DND-41 (cell line): ENCODE measurements around the gene TMEFF2.

Source experiments
- EZH2 ChIP-seq: IDR thresholded peaks from 3 replicates; pipeline ENCODE4 v1.6.1; 2012; ENCODE audit warnings: borderline replicate concordance, low read depth, mild to moderate bottlenecking, moderate library complexity, low read length, inconsistent platforms; ENCODE audit not compliant: severe bottlenecking
- TF ChIP-seq, protein P1 (sequence below): IDR thresholded peaks from 2 replicates; pipeline ENCODE4 v1.5.1; 2012; ENCODE audit warnings: borderline replicate concordance, low read length, moderate library complexity, mild to moderate bottlenecking; ENCODE audit not compliant: poor library complexity, severe bottlenecking; ENCODE audit errors: extremely low read depth

DNA sequence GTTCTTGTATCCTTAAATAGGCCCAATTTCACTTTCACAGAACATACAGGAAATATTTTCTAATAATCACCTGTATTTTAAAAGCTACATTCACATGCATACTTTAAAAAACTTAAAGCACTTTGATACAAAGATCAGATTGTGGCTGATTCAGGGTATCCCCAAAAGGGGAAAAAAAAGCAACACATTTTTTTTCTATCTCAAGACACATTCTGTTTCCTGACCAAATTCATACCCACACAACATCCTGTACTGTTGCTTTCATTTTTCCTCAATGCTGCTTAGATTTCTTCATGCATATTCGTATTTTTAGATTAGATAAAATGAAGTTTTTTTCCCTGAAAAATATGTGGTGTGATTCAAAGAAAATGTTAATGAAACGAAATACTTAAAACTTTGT is 122.5 kb downstream of the TMEFF2 start:
- TF ChIP-seq, protein P1, sequence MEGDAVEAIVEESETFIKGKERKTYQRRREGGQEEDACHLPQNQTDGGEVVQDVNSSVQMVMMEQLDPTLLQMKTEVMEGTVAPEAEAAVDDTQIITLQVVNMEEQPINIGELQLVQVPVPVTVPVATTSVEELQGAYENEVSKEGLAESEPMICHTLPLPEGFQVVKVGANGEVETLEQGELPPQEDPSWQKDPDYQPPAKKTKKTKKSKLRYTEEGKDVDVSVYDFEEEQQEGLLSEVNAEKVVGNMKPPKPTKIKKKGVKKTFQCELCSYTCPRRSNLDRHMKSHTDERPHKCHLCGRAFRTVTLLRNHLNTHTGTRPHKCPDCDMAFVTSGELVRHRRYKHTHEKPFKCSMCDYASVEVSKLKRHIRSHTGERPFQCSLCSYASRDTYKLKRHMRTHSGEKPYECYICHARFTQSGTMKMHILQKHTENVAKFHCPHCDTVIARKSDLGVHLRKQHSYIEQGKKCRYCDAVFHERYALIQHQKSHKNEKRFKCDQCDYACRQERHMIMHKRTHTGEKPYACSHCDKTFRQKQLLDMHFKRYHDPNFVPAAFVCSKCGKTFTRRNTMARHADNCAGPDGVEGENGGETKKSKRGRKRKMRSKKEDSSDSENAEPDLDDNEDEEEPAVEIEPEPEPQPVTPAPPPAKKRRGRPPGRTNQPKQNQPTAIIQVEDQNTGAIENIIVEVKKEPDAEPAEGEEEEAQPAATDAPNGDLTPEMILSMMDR, result no peak
- no peak for TF ChIP-seq EZH2
